GM21619 (cell line): ENCODE measurements around the gene ABCA1.

ENCODE experiments used
- ATAC-seq: cut with Tn5 transposase; IDR thresholded peaks from one replicate; pipeline ENCODE4 v1.9.1; 2021; ENCODE audit not compliant: unreplicated experiment

Gene ABCA1

DNA sequence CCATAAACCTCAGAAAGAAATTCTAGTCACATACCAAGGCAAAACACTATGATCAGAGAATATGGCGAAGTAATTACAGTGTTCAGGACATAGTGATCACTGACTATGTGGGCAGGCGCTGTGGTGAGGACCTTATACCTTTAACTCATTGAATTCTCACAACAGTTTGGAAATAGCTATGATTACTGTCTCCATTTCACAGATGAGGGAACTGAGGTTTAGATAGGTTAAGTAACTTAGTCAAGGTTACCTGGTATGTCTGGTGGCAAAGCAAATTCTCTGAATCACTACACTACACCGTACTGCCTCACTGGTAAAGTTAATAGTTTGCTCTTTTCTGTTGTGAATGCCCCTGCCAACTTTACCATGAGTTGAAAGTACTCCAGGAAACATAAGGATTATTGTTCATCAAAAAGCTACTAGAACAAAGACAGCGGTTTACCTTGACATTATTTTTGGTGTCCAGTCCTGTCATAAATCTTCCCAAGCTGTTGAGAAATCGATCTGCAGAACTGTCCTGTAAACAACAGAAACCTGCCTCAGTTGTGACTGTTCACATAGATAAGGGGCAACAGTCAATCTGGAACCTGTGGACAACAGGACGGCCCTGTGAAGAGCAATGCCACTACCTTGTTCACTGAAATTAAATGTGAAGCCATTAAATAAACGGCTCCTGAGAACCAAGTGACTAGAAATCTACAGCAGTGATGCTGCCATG, 127.7 kb downstream of the ABCA1 start:
- no peak for ATAC-seq

DNA sequence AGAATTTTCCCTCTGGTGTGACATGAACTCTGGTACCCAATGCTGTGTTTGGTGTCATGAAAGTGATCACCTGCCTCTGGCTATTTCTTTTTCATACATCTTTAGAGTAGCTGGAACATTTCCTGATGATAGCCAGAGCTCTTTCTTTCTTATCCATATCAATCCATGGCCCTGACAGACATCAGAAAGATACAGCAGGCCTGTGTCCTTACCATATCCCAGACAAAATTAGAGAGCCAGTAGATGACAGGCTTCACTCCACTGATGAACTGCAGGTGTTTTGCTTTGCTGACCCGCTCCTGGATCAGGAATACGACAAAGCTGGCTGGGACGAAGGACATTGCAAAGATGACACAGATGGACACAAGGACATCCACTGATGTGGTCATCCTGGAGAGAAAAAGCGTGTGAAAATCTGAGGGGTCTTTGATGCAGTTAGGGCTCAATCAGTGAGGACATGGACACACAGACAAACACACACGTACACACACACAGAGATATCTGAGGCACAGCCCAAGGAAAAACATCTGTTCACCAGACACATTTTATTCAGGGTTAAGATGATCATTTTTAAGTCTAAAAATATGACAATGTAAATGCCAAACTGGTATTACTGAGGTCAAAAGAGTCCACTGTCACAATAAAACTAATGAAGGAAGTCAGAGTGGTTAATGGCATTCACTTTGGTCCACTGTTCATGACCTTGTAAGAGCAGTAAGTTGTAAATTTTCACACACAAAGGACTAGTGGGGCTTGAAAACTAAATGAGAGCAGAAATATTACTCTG, 129.6 kb downstream of the ABCA1 start:
- no peak for ATAC-seq

DNA sequence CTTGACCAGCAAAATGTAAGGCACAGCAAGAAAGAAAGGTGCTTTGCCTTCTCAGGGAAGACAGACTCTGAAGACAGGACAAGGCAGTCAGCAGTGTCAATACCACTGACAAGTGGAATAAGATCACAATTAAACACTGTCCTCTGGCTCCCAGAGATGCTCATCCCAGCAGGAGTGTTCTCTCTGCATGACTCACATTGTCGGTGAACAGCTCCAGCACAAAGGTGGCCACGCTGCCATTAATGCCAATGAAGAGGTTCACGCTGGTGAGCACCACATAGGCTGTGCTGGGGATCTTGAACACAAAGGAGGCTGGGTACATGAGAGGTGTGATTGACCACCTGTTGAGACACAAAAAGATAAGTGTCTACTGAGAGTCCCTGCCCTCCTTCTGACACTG, 132.1 kb downstream of the ABCA1 start:
- ATAC-seq, result no peak

DNA sequence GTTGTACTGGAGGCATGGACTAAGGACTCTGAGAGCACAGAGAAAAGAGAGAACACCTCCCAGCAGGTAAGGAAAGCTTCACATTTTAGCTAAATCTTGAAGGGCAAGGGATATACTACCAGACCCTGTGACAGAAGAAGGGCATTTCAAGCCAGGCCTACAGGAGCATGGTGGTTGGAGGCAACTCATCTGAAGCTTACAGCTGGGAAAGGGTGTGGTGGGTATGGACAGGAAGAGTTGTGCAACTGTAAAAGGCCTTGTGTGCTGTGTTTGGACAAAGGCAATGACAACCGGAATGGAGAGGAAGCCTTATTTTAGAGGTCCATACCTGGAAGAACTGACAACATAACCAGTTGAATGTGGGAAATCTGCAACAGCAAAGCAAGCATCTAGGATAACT, 132.9 kb downstream of the ABCA1 start:
- no peak for ATAC-seq

DNA sequence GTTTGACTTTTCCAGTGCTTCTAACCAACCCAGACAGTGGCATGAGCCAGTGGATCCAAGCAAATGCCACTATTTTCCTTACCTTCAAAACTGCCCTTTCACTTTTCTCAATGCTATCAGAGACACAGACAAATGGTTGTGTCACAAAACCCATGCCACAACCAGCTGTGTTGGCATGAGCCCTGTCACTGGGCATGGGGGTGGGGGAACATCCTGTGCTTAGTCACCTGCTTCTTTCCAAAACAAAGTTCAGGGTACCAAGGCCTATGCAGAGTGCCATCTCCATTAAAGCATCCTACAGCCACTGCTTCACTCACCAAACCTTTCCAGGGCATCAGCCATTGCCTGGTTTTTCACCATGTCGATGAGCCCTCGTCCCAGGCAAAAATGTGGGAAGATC, 133.9 kb downstream of the ABCA1 start:
- no peak for ATAC-seq

DNA sequence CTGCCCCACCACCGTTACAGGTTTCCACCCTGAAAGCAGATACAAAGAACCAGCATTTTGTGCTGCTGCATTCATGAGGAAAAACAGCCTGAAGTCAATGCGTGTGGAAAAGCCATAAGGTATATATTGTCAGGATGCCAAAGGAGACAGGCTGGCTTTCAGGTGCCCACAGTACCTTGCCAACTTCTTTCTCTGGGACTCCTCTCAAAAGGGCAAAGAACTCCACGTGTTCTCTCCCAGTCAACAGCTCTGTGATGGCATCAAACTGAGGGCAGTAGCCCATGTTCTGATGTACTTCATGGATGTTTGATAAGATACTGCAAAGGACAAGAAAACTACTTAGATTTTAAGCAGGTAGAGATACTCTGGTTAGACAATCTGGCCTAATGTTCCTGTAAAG, 139.7 kb downstream of the ABCA1 start:
- no peak for ATAC-seq

DNA sequence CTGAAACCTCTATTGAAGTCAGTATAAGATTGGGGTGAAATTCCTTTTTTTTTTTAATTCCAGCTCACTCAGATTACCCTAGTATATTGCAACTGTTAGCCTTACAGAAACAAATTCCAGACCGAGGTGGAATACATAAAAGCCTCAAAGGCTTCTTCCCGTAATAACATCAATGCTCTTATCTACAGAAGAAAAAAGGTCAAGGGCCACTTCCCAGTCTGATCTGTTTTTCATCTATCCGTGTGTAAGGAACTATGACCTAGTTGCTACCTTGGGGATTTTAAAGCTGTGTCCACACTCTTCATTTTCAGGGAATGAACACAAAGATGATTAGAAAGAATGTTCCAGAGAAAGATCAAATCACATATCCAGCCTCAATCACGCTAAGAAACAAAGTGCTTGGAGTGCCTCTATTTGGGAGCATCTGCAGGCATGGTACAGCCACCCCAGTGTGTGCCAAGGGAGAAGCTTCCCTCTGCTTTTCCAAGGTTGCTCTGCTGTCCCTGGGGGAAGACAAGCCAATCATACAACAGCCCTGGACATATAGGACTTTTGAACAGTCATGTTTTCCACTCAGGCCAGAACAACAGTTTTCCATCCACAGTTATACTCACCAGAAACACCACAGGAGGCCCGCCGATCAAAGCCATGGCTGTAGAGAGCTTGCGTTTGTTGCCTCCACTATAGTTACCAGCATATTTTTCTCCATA, 140.5 kb downstream of the ABCA1 start:
- ATAC-seq, result no peak

DNA sequence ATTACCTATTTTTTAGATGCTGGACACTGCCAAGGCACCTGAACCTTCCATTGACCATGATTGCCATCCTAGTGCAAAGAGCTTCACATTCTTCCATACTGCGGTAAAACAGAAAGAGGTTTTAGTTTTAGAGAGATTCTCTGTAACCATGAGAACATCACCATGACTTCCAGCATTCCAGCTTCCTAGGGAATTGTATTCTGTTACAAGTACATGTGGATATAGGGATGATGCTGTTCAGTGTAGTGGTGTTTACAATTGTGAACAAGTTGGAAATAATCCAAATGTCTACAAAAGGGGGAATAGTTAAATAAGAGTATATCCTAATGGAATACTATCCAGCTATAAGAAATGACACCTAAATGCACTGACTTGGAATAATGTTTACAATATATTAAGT, 141.7 kb downstream of the ABCA1 start:
- no peak for ATAC-seq

DNA sequence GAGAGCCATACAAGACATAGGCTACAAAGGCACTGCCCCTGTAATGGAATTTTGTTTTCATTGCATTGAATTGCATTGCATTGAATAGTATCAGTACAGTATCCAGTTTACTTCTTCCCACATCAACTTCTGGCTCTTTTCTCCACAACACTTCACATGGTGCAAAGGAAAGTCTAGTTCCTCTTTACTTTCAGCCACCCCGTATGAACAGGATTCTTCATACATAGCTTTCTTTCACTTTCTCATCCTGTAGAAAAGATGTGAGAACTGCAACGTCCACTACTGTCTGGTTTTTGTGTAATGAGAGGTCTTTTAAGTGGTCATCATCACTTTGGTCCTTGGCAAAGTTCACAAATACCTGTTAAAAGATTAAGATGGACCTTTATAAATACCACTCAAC, 143.9 kb downstream of the ABCA1 start:
- ATAC-seq, result peak; percentile 91

DNA sequence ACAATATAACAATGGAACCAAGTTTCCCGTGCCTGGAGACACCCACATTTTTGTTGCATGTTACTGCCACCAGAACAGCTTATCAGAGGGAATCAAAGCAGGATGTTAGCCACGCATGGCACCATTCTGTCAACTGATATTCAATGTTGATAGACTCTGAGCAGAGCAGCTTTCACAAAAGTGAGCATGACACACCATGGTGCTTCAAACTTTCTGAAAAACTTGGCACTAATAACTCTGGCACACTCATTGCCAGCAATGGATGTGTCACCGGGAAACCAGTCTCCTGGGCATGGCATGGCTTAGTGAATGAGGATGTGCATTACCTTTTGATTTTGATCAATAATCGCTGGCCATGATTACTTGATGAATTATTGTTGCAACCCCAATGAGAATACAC, 144.4 kb downstream of the ABCA1 start:
- ATAC-seq, result no peak

DNA sequence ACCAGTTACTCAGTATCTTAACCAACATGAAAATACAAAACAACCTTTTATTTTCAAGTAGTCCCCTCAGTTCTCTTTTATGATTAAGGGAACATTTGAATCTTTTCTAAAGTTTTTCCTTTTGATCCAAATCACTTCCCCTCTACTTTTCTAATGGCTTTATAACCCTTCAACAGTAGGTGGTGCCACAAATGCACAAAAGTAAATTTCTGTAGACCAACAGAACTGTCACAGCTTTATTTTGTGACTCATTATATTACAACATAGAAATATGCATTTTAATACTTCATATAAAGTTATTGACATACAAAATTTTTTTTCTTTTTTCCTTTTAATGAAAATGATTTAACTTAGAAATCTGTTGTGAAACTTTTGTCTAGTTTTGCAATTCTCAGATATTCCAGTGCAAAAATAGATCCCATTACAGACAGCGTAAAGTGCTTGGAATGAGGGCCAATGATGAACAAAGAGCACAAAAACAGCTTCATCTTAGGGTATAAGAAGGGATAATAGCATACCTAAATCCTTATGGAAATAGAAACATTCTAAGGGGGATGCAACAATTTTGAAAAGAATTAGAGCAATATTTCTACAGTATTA, 147.1 kb downstream of the ABCA1 start:
- peak; percentile 36 for ATAC-seq

DNA sequence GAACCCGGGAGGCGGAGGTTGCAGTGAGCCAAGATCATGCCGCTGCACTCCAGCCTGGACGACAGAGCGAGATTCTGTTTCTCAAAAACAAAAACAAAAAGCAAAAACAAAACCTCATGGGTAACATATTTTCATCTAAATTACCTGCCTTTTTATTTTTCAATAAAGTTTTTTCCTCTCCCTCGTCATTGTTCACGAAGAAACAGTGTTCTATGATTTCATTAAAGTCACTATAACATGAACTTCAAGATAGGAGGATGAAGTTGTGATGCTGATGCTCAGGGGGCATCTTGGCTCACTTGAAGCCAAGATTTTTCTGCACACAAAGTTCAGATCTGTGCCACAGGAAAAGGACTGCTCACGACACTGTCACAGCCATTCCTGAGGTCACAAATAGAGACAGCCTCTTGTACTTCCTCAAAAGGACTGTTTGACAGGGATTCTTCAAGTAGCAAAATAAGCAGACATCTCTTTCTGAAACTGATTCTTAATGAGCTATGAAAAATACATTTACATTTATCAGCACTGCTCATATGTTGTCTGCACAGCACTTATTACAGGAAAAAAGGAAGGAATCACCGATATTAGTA, 147.9 kb downstream of the ABCA1 start:
- no peak for ATAC-seq

DNA sequence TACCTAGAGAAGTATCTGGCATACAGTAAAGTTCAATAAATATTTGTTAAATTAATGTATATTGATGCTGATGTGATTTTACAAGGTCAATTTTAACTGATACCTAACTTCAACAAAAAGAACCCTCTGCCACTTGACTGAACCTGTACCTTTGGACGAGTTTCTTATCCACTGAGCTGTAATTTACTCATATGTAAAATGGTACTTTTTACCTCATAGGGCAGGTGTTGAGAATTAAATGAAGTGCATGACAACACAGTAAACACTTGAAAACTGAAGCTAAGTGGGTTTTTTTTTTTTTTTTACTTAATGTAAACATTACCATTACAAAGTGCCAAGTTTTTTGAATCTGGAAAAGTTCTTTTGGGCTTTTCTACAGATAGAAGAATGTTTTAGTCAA, 148.6 kb downstream of the ABCA1 start:
- no peak for ATAC-seq

DNA sequence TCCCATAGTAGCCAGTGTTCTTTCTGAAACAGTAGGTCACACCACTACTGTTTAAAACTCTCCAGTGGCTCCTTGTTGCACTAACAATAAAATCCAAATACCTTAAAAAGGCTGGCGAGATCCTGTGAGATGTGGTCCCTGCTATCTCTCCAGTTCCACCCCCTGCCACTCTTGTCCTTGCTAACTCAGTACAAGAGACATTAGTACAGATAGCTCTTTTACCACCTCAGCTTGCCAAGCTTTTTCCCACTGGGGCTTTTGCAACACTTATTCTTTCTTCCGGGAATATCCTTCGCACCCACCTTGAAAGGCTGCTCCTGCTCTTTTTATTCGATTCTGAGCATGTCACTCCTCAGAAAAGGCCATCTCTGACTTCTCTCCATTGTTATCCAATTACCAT, 149.2 kb downstream of the ABCA1 start:
- ATAC-seq, result no peak

DNA sequence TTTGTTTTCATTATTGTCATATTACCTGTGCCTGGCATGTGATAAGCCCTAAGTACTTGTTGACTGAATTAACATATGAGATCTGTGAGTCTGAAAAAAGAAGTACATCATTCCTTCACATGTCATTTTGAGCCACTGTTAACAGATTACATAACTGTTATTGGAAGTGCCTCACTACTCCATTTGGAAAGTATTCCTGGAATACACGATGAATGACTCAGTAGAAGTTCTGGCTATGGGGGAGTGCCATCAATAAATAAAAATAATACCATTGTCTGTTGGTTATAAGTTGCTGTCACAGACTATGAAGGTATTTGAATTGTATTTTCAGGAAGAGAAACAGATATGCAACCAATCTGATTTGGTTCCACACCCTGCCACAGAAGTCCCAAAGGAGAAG, 151.2 kb downstream of the ABCA1 start:
- ATAC-seq, result no peak

DNA sequence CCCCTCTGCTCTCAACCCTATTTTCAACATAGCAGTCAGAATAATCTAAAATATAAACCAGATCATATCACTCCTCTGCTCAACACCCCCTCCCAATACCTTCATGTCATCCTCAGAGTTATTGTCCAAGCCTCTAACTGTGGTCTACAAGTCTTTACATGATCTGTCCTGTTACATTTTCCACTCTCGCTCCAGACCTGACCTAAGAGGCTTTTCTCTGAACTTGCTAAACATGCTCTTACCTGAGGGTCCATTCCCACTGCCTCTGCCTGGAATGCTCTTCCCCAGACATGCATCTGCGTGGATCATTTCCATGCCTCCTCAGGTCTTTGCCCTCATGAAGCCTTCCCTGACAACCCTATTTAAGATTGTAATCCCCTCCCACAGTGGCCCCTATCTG, 152.0 kb downstream of the ABCA1 start:
- no peak for ATAC-seq

DNA sequence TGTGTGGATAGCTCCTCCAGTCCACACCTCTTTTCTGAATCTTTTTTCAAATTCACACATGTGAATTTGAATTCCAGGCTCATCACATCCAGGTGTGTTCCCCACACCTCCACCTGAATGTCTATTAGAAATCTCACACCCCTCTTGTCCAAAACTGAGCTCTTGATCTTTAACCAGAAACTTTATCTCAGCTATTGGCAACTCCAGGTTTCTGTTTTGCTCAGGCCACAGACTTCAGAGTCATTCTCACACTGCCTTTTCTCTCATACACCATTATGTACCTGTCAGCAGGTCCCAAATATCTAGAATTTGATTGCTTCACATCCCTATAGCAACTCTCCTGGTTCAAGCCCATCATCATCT, 152.4 kb downstream of the ABCA1 start:
- peak; percentile 69 for ATAC-seq

DNA sequence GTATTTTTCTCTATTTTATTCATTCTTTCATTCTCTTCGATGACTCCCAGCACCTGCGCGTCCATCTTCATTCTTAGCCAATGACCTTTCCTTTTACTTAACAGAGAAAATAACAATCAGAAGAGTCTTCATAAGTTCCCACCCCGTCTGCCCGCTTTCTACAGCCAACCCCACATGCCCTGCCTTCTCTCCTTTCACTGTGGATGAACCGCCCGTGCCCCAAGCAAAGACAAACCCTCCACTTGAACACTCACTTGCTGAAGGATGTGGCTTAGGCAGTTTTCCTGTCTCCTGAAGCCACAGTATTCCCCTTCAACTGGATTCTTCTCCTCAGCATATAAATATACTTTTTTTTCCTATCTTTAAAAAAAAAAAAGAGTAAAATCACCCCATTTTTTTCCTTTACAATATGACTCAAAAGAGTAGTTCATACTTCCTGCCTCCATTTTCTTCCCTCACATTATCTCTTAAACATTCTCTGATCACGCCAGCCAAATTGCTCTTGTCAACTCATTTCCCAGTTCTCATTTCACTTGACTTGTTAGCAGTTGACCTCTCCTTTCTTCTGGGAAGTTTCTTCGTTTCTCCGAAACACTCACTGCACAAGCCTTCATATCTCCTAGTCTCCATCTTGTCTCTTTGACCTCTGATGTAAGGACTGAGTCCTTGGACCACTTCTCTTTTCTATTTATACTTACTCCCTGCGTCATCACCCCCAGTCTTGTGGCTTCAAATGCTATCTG, 153.0 kb downstream of the ABCA1 start:
- ATAC-seq, result peak; percentile 84

DNA sequence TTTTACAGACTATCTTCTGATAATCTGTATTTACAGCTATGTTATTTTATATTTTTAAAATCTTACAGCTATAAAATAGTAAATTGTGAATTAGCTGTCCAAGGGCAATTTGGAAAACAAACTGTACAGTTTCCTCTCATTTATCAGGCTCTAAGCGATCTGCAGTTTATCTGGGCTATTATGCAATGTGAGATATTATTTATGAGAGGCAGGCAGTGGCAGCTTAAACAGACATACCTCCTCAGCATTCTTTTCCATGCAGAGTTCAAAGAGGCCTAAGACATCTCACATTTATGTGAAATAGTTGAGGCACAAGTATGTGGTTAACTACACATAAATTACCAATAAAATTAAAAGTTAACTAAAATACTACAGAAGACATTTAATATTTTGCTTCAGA, 153.8 kb downstream of the ABCA1 start:
- ATAC-seq, result no peak

DNA sequence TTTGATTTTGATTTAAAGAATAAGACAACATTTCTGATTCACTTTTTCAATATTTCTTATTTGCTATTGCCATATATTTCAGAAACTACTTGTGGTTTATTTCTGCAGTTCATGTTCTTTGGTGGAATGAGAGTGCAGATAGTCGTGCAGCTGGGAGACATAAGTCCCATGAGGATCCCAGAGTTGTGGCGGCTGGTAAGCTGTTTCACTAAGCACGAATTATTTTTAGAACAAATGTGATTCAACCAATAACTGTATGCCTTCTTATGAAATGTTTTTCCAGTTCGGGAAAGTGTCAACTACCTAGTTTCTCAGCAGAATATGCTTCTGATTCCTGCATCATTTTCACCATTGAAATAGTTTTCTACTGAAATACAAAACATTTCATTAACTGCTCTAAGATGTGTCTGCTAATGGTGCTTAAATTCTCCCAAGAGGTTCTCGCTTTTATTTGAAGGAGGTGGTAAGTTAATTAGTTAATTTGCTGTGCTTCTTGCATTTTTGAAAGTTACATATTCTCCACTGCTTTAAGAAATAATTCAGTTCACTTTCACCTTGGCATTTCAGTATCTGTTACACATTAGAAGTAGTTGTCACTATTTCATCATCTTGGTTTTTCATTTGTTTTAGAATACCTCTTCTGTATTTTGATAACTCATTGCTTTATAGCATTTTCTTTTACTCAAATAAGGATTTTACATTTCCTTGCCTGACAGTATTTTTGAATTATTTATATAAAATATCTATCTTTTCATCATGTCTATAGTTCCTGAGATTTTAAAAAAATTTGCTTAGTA, 155.0 kb downstream of the ABCA1 start:
- peak; percentile 36 for ATAC-seq
